HG03565 (cell line): ENCODE results near the gene HOXC12.

Experiments used
- ATAC-seq: cut with Tn5 transposase; IDR thresholded peaks from one replicate; pipeline ENCODE4 v1.9.1; 2021; ENCODE audit warnings: mild to moderate bottlenecking, moderate library complexity; ENCODE audit not compliant: unreplicated experiment

The HOXC12 gene

DNA sequence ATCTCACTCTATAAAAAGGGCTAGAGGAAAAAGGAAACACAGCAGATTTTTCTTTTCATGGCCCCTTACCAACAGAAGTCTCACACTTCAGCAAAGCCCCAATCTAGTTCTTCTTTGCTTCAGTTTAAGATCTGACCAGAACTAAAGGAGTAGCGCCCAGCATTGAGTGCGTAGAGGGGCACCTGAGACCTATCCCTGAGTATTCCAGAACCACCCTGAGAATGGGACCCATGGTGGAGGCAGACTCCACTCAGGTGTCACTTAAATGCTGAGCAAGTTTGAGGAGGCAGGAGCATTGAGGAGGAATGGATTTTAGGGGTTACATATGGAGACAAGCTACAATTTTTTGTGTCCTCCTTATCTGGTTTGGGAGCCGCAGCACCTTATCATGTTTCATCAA lies 16.4 kb downstream of the HOXC12 start:
- no peak for ATAC-seq

DNA sequence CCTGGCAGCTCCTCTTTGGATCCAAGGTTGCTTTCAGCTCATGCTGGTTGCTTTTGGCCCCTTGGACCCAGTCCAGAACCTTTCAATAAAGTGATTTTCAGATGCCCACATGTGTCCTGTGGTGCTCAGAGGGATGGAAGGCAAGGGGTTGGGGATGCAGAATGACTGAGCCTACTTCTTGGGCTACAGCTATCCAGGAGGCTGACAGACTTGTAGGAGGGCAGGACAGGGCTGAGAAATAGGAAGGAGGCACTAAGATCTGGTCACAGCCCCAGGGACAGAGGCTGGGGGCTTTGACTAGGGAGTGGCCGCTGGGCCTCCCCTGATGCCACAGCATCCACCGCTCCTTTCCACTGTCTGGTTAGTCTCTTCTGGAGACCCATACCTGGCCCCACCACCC lies 17.0 kb downstream of the HOXC12 start:
- ATAC-seq: no peak

DNA sequence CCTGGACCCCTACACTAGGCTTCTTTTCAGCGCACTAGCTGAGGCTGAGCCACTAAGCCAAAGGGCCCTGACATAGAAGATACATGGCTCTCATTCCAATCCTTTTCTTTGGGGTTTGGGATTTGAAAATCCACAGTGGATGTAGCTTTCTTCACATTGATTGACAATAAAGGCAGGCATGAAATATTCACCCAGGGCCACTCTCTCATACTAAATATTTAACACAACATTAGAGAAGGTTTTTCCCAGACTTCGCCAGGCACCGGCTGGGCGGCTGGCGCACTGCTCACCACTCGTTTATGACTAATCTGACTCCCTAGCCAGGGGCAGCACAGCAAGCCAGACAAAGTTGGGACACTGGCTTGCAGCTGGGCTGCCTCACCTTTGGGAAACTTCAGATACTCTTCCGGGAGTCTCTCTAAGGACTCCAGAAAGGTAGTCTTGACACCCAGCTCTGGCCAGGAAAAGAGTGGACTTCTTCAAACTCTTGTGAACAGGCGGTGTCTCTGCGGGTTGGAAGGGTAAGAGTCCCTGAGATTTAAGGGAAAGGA lies 17.5 kb downstream of the HOXC12 start:
- ATAC-seq: no peak

DNA sequence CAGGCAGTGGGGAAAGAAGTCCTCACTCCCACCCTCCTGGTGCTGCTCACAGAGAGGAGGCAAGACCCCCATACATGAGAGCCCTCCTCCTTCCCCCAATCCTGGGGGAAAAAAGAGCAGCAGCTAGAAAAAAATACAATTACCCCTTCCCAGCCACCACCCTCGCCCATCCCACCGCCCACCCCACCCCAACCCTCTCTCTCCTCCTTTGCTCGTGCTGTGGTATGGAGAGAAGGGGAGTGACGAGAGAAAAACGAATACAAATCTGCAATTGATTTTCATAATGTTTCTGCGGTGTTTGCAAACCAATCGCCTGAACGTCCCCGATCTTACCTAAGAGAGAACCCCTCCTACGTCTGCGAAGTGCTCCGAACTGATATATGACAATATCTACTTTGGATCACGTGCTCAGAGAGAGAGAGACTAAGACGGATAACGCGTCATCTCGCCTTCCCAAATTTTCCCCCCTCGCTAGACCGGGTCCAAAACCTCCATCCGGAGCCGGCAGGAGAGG lies 18.1 kb downstream of the HOXC12 start, which contains the start of gene HOXC11:
Gene HOXC11 (plus strand): TSS at position 405 of the 514 bp plus-strand sequence. CDS start 116 bp downstream, outside the sequence.
- no peak for ATAC-seq

DNA sequence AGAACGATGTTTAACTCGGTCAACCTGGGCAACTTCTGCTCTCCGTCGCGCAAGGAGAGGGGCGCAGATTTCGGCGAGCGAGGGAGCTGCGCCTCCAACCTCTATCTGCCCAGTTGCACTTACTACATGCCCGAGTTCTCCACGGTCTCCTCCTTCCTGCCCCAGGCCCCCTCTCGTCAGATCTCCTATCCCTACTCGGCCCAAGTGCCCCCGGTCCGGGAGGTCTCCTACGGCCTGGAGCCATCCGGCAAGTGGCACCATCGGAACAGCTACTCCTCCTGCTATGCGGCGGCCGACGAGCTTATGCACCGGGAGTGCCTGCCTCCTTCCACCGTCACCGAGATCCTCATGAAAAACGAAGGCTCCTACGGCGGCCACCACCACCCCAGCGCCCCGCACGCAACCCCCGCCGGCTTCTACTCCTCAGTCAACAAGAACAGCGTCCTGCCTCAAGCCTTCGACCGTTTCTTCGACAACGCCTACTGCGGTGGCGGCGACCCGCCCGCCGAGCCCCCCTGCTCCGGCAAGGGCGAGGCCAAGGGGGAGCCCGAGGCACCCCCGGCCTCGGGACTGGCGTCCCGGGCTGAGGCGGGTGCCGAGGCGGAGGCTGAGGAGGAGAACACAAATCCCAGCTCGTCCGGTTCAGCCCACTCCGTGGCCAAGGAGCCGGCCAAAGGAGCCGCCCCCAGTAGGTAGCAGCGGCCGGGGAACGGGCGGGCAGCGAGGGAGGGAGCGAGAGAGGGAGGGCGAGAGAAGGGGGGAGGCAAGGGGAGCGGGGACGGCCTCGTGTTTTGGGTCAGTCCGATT lies 18.7 kb downstream of the HOXC12 start:
- no peak for ATAC-seq

DNA sequence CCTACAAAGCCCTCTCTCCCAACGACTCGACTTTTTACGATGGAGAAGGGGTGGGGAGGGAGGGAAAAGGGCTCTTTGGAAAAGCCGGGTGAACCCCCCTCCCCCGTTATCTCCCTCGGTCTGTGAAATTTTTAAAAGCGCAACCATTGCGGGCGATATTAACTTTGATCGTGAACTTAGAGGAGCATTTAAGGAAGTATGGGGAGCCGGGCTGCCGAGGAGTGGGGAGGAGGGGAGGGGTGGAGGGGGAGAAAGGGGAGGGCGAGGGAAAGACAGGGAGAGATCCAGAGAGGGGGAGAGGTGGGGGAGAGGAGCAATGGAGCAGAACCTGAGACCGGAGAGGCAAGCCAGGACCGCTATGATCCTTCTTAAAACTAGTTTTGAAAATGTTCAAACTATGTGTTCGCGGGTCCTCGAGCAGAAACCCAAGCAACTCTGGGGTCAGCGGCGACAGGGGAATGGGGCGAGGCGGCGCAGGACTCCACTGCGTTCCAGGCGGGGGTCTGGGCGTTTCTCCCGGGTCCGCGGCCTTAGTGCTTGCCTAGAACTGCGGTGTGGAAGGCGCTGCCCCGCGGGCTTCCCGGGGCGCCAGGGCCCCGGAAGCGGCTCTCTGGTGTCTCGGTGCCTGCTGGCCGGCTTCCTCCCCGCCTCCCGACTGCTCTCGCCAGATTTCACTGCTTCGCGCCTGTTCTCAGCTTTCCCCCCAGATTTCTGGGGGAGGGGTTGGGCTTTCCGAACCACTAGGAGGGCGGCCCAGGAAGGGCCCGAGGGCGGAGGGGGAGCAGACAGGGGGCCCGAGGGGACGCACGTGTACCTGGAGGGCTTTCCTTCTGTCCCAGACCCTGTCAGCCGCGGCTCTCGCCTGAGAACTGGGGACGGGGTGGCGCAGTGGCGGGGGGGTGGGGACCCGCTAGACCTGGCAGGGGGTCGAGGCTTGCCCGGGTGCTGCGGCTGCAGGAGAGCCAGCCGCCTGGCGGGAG lies 19.7 kb downstream of the HOXC12 start, which contains the start of gene HOTAIR:
Gene HOTAIR (minus strand): TSS at position 871 of the 980 bp plus-strand sequence.
- ATAC-seq: no peak

DNA sequence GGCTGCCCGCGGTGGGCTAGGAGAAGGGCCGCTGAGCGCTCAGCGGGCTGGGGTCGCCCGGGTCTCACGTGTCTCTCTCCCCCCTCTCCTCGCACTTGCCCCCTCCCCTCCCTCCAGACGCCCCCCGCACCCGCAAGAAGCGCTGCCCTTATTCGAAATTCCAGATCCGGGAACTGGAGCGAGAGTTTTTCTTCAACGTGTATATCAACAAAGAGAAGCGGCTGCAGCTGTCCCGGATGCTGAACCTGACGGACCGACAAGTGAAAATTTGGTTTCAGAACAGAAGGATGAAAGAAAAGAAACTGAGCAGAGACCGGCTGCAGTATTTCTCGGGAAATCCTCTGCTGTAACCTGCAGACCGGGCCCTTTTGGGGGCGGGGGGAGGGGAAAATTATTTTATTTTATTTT lies 20.4 kb downstream of the HOXC12 start:
- no peak for ATAC-seq

DNA sequence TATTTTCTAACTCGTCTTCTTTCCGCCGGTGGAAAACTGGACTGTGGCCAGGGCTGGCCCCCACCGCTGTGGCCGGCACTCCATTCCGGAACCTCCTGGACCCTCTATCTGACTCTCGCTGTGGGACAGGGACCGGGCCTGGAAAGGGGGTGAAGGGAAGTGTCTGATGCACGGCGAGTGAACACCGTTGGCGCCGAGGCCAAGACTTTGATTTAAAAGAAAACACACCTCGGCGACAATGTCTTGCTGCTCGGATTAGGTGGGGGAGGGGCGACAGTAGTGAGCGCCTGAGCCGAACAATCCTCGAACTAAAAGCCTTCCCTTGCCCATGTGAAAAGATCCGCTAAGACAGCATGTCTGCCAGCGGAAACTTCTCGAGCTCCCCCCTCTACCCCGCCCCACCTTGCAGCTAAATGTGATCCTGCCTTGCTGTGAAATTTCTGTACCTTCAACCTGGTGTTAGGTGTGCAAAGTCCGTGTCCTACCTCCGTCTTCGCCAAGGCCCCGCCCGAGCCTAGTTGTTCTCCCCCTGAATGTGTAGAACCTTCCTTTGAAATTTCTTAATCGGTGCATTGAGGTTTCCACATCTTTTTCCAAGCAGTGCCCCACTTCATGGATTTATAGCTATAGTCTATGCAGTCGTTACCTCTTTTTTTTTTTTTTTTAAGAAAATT lies 20.9 kb downstream of the HOXC12 start:
- no peak for ATAC-seq

DNA sequence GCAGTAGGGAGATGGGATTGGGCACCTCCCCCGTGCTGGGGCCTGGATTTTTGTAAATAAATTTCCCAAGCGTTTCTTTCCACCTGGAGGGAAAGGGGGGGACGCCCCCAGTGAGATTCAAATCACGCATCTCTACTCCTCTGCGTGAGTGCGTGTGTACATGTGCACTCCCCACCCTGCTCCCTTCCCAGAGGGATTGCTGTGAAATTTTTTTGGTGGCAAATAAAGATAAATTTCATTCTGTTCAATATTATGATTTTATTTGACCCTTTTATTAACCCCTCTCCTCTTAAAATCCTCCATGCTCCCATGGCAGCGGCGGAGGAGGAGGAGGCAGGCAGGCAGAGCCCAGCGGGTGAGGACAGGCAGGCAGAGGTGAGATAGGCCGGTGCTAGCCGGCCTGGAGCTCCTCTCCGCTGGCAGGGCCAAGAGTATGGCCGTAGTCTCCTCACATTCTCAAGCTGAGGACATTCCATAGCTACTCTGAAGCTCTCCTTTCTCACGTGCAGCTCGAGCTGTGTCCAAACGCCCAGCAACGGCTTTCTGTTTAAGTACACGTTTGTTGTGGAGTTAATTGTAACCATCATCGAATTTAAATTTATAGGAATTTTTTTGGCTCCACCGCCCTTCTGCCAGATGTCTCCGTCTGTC lies 21.6 kb downstream of the HOXC12 start:
- no peak for ATAC-seq

DNA sequence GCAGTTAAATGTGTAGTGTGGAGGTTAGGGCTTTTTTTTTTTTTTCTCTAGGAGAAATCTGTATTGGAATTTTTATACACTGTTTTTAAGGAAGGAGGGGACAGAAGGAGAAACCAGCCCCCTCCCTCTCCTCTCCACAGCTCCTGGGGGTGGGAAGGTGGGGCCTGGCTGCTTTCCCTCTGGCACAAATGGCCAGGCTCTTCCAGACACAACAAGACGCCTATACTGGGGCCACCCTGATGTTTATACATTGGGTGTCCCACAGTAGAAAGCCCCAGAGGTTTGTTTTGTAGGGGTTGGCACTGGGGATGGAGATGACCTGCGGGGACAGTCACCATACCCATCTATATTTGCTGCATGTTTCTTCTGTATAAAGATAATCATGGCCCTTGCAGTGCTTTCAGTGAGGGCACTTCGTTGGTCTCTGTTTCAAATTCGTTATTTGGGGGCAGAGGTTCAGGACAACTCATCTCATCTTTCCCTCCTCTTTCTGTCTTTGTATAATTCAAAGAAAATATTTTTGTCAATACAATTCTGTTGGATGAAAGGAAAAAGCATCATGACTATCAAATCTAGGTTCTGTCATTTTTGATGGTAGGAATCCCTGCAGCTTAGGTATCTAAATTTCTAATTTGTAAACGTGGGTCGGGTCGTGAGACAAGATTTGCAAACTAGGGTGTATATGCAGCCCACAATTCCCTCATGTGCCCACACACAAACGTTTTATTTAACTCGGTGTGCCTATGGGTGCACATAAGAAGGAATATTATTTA lies 22.3 kb downstream of the HOXC12 start:
- ATAC-seq: no peak

DNA sequence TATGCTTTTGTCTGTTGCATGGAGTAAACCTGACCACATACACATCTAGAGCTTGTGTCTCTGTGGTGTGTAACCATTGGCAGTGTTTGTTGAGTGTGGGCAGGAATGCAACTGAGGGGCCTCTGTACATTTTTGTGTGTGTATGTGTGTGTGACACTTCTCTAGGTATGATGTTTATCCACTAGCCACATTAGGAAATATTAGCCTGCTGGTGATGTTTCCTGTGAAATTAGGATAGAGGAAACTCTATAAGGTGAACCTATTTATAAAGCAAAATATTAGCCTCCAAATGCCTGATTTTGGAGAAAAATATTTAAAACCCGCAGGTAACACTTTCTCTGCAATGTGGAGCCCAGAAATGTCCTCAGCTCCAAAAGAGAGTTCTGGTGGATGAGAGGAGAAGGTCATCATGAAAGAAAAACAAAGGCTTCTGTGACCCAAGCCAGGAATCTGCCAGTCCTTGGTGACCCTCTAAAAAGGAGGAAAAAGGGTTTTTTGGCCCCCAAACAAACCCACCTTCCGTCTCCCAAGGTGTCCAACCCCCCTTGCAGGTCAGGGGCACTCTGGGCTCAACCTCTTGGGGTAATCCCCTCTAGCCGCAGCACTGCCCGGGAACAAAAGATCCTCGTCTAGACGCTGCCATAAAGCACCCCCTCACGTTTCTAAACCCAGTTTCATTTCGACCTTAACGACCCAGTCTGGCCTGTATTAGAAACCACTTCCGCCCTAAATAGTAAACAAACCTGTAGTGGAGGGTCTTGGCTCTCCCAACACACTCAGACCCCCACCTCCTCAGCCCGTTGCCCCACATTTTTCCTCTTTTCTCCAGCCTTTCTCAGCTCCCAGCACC lies 23.1 kb downstream of the HOXC12 start:
- ATAC-seq: no peak

DNA sequence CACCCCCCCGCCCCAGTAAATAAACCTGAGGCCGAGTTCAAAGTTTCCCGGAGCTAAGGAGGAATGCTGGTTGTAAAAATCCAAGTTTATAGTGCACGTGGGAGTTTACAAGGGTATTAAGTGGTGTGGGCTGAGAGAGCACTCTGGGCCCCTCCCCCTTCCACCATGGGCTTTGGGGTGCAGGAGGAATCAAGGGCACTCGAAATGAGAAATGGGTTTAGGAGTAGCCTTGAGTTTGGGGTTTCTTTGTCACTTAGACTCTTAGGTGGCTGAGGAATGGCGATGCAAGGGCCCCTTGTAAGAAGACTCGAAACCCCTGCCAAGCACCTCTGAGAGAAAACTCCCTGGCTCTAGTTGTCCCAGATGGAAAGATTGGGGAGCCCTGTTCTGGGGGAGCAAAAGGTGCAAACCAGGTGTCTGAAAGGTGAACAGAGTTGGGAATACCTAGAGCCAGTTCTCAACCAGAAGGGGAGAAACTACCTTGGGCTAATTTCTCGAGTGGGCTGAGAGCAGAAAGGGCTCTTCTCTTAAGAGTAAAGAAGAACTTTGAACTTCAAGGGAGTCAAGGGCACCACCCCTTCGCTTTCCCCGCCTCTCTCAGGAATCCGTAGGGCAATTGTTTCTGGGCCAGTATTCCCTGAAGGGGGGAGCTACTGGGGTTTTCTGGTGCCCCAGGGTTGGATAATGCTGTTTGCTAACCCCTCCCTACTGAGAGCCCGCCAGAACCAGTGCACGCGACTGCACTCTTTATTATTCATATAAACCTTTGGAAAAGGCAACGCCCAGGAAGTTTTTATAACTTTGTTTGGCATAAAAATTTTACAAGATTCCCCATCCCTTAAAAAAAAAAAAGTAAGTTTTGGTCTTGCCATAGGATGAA lies 24.0 kb downstream of the HOXC12 start:
- ATAC-seq: no peak

DNA sequence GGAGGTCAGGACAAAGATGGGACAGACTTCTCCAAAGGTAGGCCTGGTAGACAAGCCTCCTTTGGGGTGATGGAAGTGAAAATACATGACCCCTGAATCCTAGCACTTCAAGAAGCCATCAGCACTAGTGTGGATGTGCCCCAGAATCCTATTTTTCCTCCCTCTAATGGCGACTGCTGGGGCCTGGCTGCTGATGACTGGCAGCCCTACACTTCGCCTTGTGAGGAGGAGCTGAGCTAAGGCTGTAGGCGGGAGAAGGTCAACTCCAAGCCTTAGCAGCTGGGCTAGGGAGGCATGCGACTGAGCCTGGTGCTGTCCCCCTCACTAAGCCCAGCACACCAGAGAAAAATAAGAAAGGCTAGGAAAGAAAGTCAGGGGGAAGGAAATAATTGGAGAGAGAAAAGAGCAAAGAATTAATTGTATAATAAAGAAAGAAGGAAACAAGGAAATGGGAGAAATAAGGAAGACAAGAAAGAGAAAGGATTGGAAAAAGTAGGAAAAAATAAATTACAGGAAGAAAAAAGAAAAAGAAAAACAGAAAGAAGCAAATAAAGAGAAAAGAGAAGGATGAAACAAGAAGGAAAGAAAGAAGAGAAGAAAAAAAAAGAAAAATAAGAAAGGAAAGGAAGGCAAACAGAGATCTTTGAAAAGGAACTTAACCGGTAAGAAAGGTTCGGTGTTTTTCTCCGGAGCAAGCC lies 25.6 kb downstream of the HOXC12 start:
- no peak for ATAC-seq

DNA sequence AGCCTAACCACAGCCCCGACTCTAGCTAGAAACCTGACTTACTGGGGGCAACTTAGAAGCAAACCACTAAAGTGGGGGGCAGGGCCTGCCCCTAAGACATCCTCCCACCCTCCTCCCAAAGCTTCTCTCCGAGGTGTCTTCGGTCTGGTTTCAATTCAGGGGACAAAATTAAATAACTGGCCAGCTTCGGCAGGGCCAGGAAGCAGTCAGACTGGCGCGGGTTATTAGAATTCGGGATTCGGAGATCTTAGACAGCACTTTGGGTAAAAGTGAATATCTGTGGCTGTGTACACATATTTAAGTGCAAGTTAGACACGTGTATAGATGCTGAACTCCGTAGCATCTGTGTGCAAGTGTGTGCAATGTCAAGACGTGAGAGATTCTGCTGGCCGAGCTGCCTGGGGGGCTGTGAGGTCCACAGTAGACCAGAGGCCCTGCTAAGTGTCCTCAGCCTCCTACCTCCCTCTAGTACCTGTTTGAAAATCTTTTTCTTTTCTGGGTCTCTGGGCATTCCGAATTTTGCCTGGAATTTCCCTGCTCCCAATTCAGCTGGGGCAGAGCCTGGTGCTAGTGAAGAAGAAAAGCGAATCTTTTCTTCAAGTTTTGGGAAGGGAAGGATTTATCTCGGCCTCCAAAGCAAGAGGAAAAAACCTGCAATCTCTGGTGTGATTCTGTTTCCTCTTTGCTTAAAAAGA lies 26.2 kb downstream of the HOXC12 start:
- ATAC-seq: no peak

DNA sequence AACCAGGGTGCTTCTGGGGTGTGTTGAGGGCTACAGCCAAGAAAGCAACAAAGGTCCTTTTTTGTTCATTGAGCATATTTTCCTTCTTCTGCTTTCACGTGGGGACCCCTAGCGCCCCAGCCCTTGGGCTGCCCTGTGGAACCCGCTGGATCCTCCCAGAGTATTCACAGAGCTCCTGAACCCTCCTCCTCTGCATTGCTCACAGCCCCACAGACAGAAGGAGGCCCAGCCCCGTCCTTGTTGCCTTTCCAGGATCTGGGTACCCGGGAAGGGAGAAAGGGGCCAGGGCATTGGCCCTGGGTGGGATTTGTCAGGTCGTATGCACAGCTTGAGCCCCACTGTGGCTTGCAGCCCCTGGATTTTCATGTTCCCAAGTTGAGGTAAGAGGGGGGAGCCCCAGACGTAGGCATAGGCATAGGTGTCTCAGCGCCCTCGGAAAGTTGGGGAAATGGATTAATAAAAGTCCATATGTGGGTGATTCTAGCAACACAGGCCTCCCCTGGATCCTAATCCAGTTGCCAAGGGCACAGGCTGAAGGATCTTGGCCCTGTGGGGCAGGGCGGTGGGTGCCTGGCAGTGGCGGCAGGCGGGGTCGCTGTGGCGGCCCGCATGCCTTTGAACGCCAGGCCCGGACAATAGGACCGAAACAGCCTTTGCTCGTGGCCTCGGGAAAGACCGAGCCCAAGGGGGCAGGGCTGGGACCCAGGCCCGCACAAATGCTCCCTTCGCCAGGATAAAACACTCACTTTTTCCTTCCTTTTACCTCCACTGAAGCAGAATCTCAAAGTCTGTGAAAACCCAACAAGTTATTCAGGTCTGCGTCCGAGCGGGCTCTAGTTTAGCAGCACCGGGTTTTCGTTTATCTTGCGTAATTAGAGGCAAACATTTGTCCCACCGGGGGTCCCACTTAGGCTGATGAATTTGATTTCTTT lies 27.2 kb downstream of the HOXC12 start:
- ATAC-seq: no peak
